IMR-90 (cell line): ENCODE data around the gene TCF7. TPM values are rescaled to one million over a fixed set of nuclear protein-coding genes. Genes with fewer than 3 reads are reported as not detected.

Source experiments
- ATAC-seq: fragments of 200-7000 bp; cut with Tn5 transposase; 2 replicates; pipeline ENCODE4 v1.9.1; 2020; ENCODE audit warnings: low read depth, mild to moderate bottlenecking, moderate library complexity
- BruUV-seq: library from RNA; stranded (reverse); fragments of 400-500 nt; replicated peaks from 2 replicates; lab custom pipeline; 2021; lab: Mats Ljungman, UMichigan
- CTCF ChIA-PET: fragments of 300-600 bp; formaldehyde crosslinking; extraction: SDS; loops from one replicate; lab custom pipeline; 2021; ENCODE audit warnings: antibody characterized with exemption; lab: Yijun Ruan, JAX
- POLR2A ChIA-PET: fragments of 300-600 bp; sonication (Branson Sonifier 250); formaldehyde crosslinking; loops from one replicate; lab custom pipeline; 2022; ENCODE audit warnings: antibody characterized with exemption; ENCODE audit not compliant: unreplicated experiment; lab: Charles Lee
- DNase-seq: peaks from one replicate; pipeline ENCODE4 v3.0.0; 2013
- H2AFZ ChIP-seq: replicated peaks from 2 replicates; pipeline ENCODE3; 2013; ENCODE audit warnings: low read length, mild to moderate bottlenecking; ENCODE audit not compliant: poor library complexity
- H2AK5ac ChIP-seq: 2 replicates; pipeline ENCODE4 v1.6.1; 2013; ENCODE audit warnings: low read depth, low read length, inconsistent platforms
- H2AK9ac ChIP-seq: replicated peaks from 2 replicates; pipeline ENCODE3; 2013; ENCODE audit warnings: mild to moderate bottlenecking, low read depth, low read length, moderate library complexity; ENCODE audit not compliant: poor library complexity
- H2BK120ac ChIP-seq: 2 replicates; pipeline ENCODE4 v1.6.1; 2013; ENCODE audit warnings: low read depth, low read length, inconsistent platforms
- H2BK15ac ChIP-seq: 3 replicates; pipeline ENCODE4 v1.6.1; 2013; ENCODE audit warnings: low read depth, low read length, inconsistent platforms
- H2BK20ac ChIP-seq: 2 replicates; pipeline ENCODE4 v1.6.1; 2013; ENCODE audit warnings: low read depth, mild to moderate bottlenecking, inconsistent platforms, low read length, moderate library complexity
- H2BK5ac ChIP-seq: 2 replicates; pipeline ENCODE4 v1.6.1; 2013; ENCODE audit warnings: mild to moderate bottlenecking, low read depth, low read length, inconsistent platforms; ENCODE audit not compliant: poor library complexity, severe bottlenecking
- H3K14ac ChIP-seq: replicated peaks from 2 replicates; pipeline ENCODE4 v1.6.1; 2013; ENCODE audit warnings: low read depth, low read length, inconsistent platforms
- H3K18ac ChIP-seq: 2 replicates; pipeline ENCODE4 v1.6.1; 2013; ENCODE audit warnings: low read depth, low read length, control low read depth
- H3K23ac ChIP-seq: 2 replicates; pipeline ENCODE4 v1.6.1; 2013; ENCODE audit warnings: low read depth, low read length, inconsistent platforms
- H3K27ac ChIP-seq: 2 replicates; pipeline ENCODE4 v1.5.1; 2013; ENCODE audit warnings: mild to moderate bottlenecking, control low read depth, low read length; ENCODE audit not compliant: insufficient read depth
- H3K27me3 ChIP-seq: 2 replicates; pipeline ENCODE4 v1.6.1; 2013; ENCODE audit warnings: low read length; ENCODE audit not compliant: control insufficient read depth, insufficient read depth
- H3K36me3 ChIP-seq: 2 replicates; pipeline ENCODE4 v1.6.1; 2013; ENCODE audit warnings: low read length, mixed read lengths; ENCODE audit not compliant: control insufficient read depth, insufficient read depth
- H3K4ac ChIP-seq: 2 replicates; pipeline ENCODE4 v1.6.1; 2013; ENCODE audit warnings: low read depth, low read length, inconsistent platforms
- H3K4me1 ChIP-seq: 2 replicates; pipeline ENCODE4 v1.6.1; 2013; ENCODE audit warnings: low read length, mixed read lengths; ENCODE audit not compliant: control insufficient read depth, insufficient read depth
- H3K4me2 ChIP-seq: 2 replicates; pipeline ENCODE4 v1.6.1; 2013; ENCODE audit warnings: low read depth, mild to moderate bottlenecking, control low read depth, low read length, moderate library complexity
- H3K4me3 ChIP-seq: 2 replicates; pipeline ENCODE4 v1.5.1; 2013; ENCODE audit warnings: low read depth, mild to moderate bottlenecking, control low read depth, low read length, moderate library complexity; ENCODE audit not compliant: insufficient read depth
- H3K56ac ChIP-seq: 2 replicates; pipeline ENCODE4 v1.6.1; 2013; ENCODE audit warnings: low read length, inconsistent platforms; ENCODE audit not compliant: insufficient read depth; ENCODE audit errors: extremely low read depth
- H3K79me1 ChIP-seq, 2 experiments: 2 replicates each; pipeline ENCODE4 v1.6.1; 2013; ENCODE audit warnings: low read length in 2 of 2, inconsistent platforms in 1 of 2, low read depth in 1 of 2
- H3K9ac ChIP-seq: 2 replicates; pipeline ENCODE4 v1.6.1; 2013; ENCODE audit warnings: low read depth, low read length, control low read depth
- H3K9me1 ChIP-seq: 2 replicates; pipeline ENCODE4 v1.6.1; 2013; ENCODE audit warnings: low read length, inconsistent platforms; ENCODE audit not compliant: insufficient read depth
- H3K9me3 ChIP-seq: 2 replicates; pipeline ENCODE4 v1.6.1; 2013; ENCODE audit warnings: low read length; ENCODE audit not compliant: control insufficient read depth, insufficient read depth
- H4K20me1 ChIP-seq: 2 replicates; pipeline ENCODE4 v1.6.1; 2013; ENCODE audit warnings: low read length, inconsistent platforms; ENCODE audit not compliant: insufficient read depth
- H4K5ac ChIP-seq: 2 replicates; pipeline ENCODE4 v1.6.1; 2013; ENCODE audit warnings: mild to moderate bottlenecking, low read depth, low read length, control low read depth
- H4K8ac ChIP-seq, 2 experiments: 2 replicates each; pipeline ENCODE4 v1.6.1; 2013; ENCODE audit warnings: low read depth in 2 of 2, low read length in 2 of 2, control low read depth in 1 of 2, inconsistent platforms in 1 of 2
- H4K91ac ChIP-seq: 2 replicates; pipeline ENCODE4 v1.6.1; 2013; ENCODE audit warnings: low read depth, low read length, inconsistent platforms; ENCODE audit not compliant: insufficient read depth
- BHLHE40 ChIP-seq: fragments of 150-350 bp; IDR thresholded peaks from 2 replicates; pipeline ENCODE4 v1.6.1; 2016; ENCODE audit warnings: mild to moderate bottlenecking, low read depth, low read length
- CEBPB ChIP-seq: IDR thresholded peaks from 2 replicates; pipeline ENCODE4 v1.6.1; 2012; ENCODE audit warnings: low read depth, low read length, improper control_type of control experiment
- CHD1 ChIP-seq: IDR thresholded peaks from 2 replicates; pipeline ENCODE4 v1.6.1; 2012; ENCODE audit warnings: low read depth, low read length, improper control_type of control experiment
- FOS ChIP-seq: fragments of 150-350 bp; IDR thresholded peaks from 2 replicates; pipeline ENCODE4 v1.6.1; 2016; ENCODE audit warnings: low read depth, low read length
- POLR2A ChIP-seq: IDR thresholded peaks from 2 replicates; pipeline ENCODE4 v1.6.1; 2012; ENCODE audit warnings: mild to moderate bottlenecking, low read depth, low read length
- RAD21 ChIP-seq: IDR thresholded peaks from 2 replicates; pipeline ENCODE4 v1.6.1; 2012; ENCODE audit warnings: low read length, improper control_type of control experiment
- RCOR1 ChIP-seq: IDR thresholded peaks from 2 replicates; pipeline ENCODE4 v1.6.1; 2012; ENCODE audit warnings: mild to moderate bottlenecking, low read length, improper control_type of control experiment; ENCODE audit not compliant: insufficient replicate concordance
- RFX5 ChIP-seq: IDR thresholded peaks from 2 replicates; pipeline ENCODE4 v1.8.0; 2012; ENCODE audit warnings: low read depth, mild to moderate bottlenecking, low read length, moderate library complexity
- WGBS, 2 experiments: methylation state at CpG; one replicate each; pipeline versions ENCODE4 v1.1.5 to v1.1.7; 2013; ENCODE audit warnings: missing lambda C conversion rate in 2 of 2; ENCODE audit not compliant: insufficient read length in 1 of 2; ENCODE audit errors: extremely low coverage in 2 of 2; 5-methylcytosine and 5-hydroxymethylcytosine counted together
- dilution Hi-C: fragments of 300-500 bp; cut with HindIII; formaldehyde crosslinking; loops from one replicate; pipeline ENCODE4 v1.14.3; 2018; ENCODE audit warnings: low sequenced_read_pairs; ENCODE audit not compliant: unreplicated experiment
- in situ Hi-C: fragments of 300-500 bp; cut with MboI; formaldehyde crosslinking; loops from 3 replicates; pipeline ENCODE4 v1.14.3; 2019; ENCODE audit warnings: low sequenced_read_pairs, inconsistent platforms, mixed read lengths
- intact Hi-C: fragments of 100-400 bp; cut with micrococcal nuclease; formaldehyde crosslinking; loops from 2 replicates; pipeline ENCODE4 v1.10.0; 2022
- polyA plus RNA-seq, 3 experiments: library from polyadenylated mRNA; depleted of rRNA; stranded (reverse); fragments of >200 nt; gene quantifications; 2 replicates each; pipeline ENCODE4 v1.2.3, GENCODE V29; 2012; ENCODE audit warnings: low replicate concordance in 1 of 3
- total RNA-seq: library from RNA; depleted of rRNA; stranded (reverse); fragments of >200 nt; gene quantifications from 2 replicates; pipeline ENCODE4 v1.2.3, GENCODE V29; 2012
- TF ChIP-seq, protein P1 (sequence below): fragments of 150-350 bp; IDR thresholded peaks from 2 replicates; pipeline ENCODE4 v1.6.1; 2016; ENCODE audit warnings: low read depth, mild to moderate bottlenecking, low read length, moderate library complexity, borderline replicate concordance
- TF ChIP-seq, protein P2 (sequence below): conservative IDR thresholded peaks from 2 replicates; pipeline ENCODE4 v1.5.1; 2012; ENCODE audit warnings: mild to moderate bottlenecking, low read depth, low read length, improper control_type of control experiment

TCF7 gene
- total and polyA plus RNA-seq, 2 of the 4 experiments (the other 2 are of a cell fraction) = 1.3 to 3.4 TPM

DNA sequence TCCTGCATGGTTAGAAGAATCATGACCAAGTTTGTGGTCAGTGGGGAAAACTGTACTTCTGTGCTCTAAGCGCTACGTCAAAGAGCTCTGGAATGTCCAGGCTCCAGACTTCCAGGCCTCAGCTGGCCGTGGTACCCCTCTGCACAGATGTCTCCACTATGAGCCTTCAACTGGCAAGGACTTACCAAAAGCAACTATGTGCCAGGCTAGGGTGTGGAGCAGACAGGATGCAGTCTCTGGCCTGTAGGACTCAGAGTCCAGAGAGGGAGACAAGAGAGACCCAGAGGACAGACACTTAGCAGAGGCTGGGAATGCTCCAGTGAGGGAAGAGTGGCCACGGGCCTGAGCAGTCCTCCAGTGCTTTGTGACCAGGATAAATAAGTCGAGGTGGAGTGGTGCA, 31.0 kb upstream of the TCF7 start:
- ATAC-seq = peak; percentile 24; the same call in 1 of the 2 replicates
- Histone ChIP-seq H3K9me3 (no peaks in the 10 kb centered on the region), H2AK5ac (no peak overlapping the region), H3K36me3 (no peaks in the 10 kb centered on the region), H3K79me1 (no peaks in the 10 kb centered on the region), H3K4ac (no peak overlapping the region), H2BK5ac (no peak overlapping the region), H4K91ac (no peak overlapping the region), H3K9ac (no peak overlapping the region), H3K4me1 (peaks cover 2% of the 10 kb centered on the region; the same call in 1 of the 2 replicates), H3K14ac (no peak overlapping the region), H3K4me3 (no peak overlapping the region), H4K8ac (no peak overlapping the region), H2BK120ac (no peak overlapping the region), H3K9me1 (no peaks in the 10 kb centered on the region), H3K27me3 (peaks cover 13% of the 10 kb centered on the region), H2AFZ (no peak overlapping the region), H3K18ac (no peak overlapping the region), H2BK15ac (no peak overlapping the region), H3K23ac (no peak overlapping the region), H4K20me1 (no peaks in the 10 kb centered on the region), H4K5ac (no peak overlapping the region), H2AK9ac (no peak overlapping the region), H2BK20ac (no peak overlapping the region), H3K56ac (no peak overlapping the region), H3K27ac (no peak overlapping the region), H3K4me2 (no peak overlapping the region)
- in situ Hi-C loops (no loop called here), dilution Hi-C loops (no loop called here), intact Hi-C loops (no loop called here)
- ChIA-PET POLR2A (no interaction called here), CTCF (interaction anchor here (0.8 kb wide), 1 partner anchor 19 kb away, joined by 3 read pairs; no protein-coding TSS in a partner anchor)
- no TSS peak for BruUV-seq
- DNase-seq = peak; percentile 12
- no CpG with 5 or more reads among the region's 5 CpGs for WGBS, 2 experiments
- TF ChIP-seq FOS (no peak), BHLHE40 (no peak), CEBPB (no peak), POLR2A (no peak), CHD1 (no peak), RCOR1 (no peak), RAD21 (no peak), RFX5 (no peak)
- TF ChIP-seq, protein P1, sequence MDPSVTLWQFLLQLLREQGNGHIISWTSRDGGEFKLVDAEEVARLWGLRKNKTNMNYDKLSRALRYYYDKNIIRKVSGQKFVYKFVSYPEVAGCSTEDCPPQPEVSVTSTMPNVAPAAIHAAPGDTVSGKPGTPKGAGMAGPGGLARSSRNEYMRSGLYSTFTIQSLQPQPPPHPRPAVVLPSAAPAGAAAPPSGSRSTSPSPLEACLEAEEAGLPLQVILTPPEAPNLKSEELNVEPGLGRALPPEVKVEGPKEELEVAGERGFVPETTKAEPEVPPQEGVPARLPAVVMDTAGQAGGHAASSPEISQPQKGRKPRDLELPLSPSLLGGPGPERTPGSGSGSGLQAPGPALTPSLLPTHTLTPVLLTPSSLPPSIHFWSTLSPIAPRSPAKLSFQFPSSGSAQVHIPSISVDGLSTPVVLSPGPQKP = no peak
- TF ChIP-seq, protein P2, sequence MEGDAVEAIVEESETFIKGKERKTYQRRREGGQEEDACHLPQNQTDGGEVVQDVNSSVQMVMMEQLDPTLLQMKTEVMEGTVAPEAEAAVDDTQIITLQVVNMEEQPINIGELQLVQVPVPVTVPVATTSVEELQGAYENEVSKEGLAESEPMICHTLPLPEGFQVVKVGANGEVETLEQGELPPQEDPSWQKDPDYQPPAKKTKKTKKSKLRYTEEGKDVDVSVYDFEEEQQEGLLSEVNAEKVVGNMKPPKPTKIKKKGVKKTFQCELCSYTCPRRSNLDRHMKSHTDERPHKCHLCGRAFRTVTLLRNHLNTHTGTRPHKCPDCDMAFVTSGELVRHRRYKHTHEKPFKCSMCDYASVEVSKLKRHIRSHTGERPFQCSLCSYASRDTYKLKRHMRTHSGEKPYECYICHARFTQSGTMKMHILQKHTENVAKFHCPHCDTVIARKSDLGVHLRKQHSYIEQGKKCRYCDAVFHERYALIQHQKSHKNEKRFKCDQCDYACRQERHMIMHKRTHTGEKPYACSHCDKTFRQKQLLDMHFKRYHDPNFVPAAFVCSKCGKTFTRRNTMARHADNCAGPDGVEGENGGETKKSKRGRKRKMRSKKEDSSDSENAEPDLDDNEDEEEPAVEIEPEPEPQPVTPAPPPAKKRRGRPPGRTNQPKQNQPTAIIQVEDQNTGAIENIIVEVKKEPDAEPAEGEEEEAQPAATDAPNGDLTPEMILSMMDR = no peak
